Left renal cortex interstitium (tissue), 4 donors: ENCODE measurements around the gene CDKAL1. TPM values are rescaled to one million over a fixed set of nuclear protein-coding genes. Genes with fewer than 3 reads are reported as not detected.
A peak's percentile ranks its signal among the peaks of the same experiment; 100 is the strongest.
"Not testable (repeated sequence)": the region's sequence is repeated elsewhere in the genome, so short reads cannot be mapped to it uniquely, and the experiment has no call there.

Experiments
- DNase-seq, 4 donors: peaks; one replicate each; pipeline ENCODE4 v3.0.0-alpha.2; 2013; ENCODE audit warnings: low read depth in 4 of 4, low spot score in 2 of 4, missing footprints in 1 of 4
- polyA plus RNA-seq, 4 donors: library from polyadenylated mRNA; unstranded; fragments of 120-200 nt; gene quantifications; one replicate each; pipeline ENCODE4 v1.2.1, GENCODE V29; 2013; ENCODE audit not compliant: insufficient read length in 4 of 4

Gene CDKAL1
- polyA plus RNA-seq, 4 donors = 16.3 to 20.5 (median 19.4) TPM

- no peak for DNase-seq
Observed at GRCh38 chr6:21182589-21182988, 648.3 kb downstream of the CDKAL1 start.

- DNase-seq = no peak
Observed at GRCh38 chr6:21185861-21186478, 651.7 kb downstream of the CDKAL1 start.

- DNase-seq = no peak
Observed at GRCh38 chr6:21186479-21187055, 652.3 kb downstream of the CDKAL1 start.

- DNase-seq = no peak
Observed at GRCh38 chr6:21187485-21187884, 653.2 kb downstream of the CDKAL1 start.

- no peak for DNase-seq
Observed at GRCh38 chr6:21188505-21189223, 654.4 kb downstream of the CDKAL1 start.

- no peak for DNase-seq
Observed at GRCh38 chr6:21189759-21190158, 655.5 kb downstream of the CDKAL1 start.

- DNase-seq = no peak
Observed at GRCh38 chr6:21190701-21191100, 656.4 kb downstream of the CDKAL1 start.

- no peak for DNase-seq
Observed at GRCh38 chr6:21193790-21194475, 659.7 kb downstream of the CDKAL1 start.

GRCh38 chr6:21195301-21195700 is 661.0 kb downstream of the CDKAL1 start:
- not testable (repeated sequence) for DNase-seq

- no peak for DNase-seq
Observed at GRCh38 chr6:21198032-21198640, 663.9 kb downstream of the CDKAL1 start.

- no peak for DNase-seq
Observed at GRCh38 chr6:21199262-21199661, 665.0 kb downstream of the CDKAL1 start.

- DNase-seq = no peak
Observed at GRCh38 chr6:21200134-21200870, 666.0 kb downstream of the CDKAL1 start.

GRCh38 chr6:21201187-21201586 is 666.9 kb downstream of the CDKAL1 start:
- no peak for DNase-seq

- peak; percentile 68 to 83 (median 77) for DNase-seq
Observed at GRCh38 chr6:21201637-21202350, 667.5 kb downstream of the CDKAL1 start.

- no peak for DNase-seq
Observed at GRCh38 chr6:21202521-21202920, 668.3 kb downstream of the CDKAL1 start.

GRCh38 chr6:21204951-21205350 is 670.7 kb downstream of the CDKAL1 start:
- DNase-seq = no peak

- peak in 1 of 4 donors; percentile 44 for DNase-seq
Observed at GRCh38 chr6:21208081-21208795, 674.0 kb downstream of the CDKAL1 start.

- DNase-seq = no peak
Observed at GRCh38 chr6:21208796-21209186, 674.5 kb downstream of the CDKAL1 start.

GRCh38 chr6:21213492-21213891 is 679.2 kb downstream of the CDKAL1 start:
- DNase-seq = no peak
